GM18870 (cell line): ENCODE data around the gene MARCHF9.
A peak's percentile ranks its signal among the peaks of the same experiment; 100 is the strongest.
"Not testable (repeated sequence)": the region's sequence is repeated elsewhere in the genome, so short reads cannot be mapped to it uniquely, and the experiment has no call there.

ENCODE experiments used
- ATAC-seq: cut with Tn5 transposase; IDR thresholded peaks from one replicate; pipeline ENCODE4 v1.9.1; 2021; ENCODE audit warnings: moderate library complexity; ENCODE audit not compliant: unreplicated experiment

The MARCHF9 gene

GRCh38 chr12:57767876-57768275, 13.0 kb downstream of the MARCHF9 start:
- ATAC-seq: no peak

GRCh38 chr12:57769594-57769993, 14.7 kb downstream of the MARCHF9 start:
- no peak for ATAC-seq

GRCh38 chr12:57770734-57771133, 15.8 kb downstream of the MARCHF9 start:
- ATAC-seq: no peak

GRCh38 chr12:57771236-57771872, 16.5 kb downstream of the MARCHF9 start:
- ATAC-seq: peak; percentile 75

DNA sequence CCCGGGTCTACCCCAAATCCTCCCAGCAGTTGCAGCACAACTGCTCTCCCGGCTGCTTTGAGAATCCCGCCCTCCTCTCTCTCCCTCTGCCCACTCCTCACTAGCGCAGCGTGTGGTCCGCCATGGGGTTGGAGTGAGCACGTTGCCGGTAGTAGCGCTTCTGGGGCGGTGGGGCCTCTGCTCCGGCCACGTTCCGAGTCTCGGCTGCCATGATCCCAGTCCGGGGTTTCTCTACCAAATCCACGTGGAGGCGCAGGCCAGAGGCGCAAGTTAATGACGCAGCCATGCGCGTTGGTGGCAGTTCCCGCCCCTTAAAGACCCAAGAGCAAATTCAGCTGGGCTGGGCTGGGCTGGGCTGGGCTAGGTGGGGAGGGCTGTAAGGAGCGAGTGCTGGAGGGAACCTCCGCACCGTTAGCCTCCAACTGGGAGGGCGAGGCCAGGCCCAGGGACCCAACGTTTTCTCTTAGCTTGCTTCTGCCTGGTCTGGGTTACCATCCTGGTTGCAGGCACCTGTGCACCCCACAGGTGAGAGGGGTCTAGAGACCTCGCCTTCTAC, 17.0 kb downstream of the MARCHF9 start, which contains the start of gene METTL1:
TSS of gene METTL1 (minus strand) at position 233 of the 556 bp plus-strand sequence. CDS start at position 211, 22 bp downstream.
- peak; percentile 71 for ATAC-seq

DNA sequence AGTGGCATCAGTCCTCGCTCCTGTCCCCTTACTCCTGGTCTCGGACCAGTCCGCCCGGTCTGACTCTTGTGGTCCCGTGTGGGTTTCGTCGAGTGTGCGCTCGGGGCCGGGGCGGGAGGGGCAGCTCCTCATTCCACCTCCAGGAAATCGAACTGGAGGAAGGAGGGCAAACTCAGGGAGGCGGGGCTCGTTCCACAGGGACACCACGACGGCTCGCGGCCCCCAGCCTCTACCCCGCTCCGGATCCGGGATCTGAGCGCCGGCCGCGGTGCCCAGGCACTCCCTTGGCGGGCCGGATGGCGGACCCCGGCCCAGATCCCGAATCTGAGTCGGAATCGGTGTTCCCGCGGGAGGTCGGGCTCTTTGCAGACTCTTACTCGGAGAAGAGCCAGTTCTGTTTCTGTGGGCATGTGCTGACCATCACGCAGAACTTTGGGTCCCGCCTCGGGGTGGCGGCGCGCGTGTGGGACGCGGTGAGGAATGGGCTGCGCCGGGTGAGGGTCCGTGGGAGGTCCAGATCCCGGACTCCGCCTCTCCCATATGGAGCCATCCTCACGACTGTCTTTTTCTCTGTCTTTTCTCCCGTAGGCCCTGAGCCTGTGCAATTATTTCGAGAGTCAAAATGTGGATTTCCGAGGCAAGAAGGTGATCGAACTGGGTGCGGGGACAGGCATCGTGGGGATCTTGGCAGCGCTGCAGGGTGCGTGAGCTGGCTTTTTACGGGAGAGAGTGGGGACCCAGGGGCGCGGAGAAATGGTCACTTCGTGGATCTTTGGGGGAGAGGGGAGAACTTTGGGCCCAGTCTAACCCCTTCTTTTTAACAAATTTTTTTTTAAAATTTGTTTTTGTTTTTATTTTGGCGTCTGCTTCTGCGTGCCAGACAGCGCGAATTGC, 17.8 kb downstream of the MARCHF9 start, which contains the start of gene EEF1AKMT3:
TSS of gene EEF1AKMT3 (plus strand) at position 186 of the 894 bp plus-strand sequence. CDS start at position 297, 111 bp downstream.
- no peak for ATAC-seq

DNA sequence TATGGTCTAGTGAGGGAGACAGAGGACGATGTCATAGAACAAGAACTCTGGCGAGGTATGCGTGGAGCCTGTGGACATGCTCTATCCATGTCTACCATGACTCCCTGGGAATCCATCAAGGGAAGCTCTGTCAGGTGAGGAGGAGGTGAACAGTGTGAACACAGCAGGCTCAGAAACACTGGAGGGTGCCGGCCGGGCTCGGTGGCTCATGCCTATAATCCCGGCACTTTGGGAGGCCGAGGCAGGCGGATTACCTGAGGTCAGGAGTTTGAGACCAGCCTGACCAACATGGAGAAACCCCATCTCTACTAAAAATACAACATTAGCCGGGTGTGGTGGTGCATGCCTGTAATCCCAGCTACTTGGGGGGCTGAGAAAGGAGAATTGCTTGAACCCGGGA, 19.7 kb downstream of the MARCHF9 start:
- ATAC-seq: not testable (repeated sequence)

GRCh38 chr12:57775044-57775443, 20.1 kb downstream of the MARCHF9 start:
- ATAC-seq: no peak

DNA sequence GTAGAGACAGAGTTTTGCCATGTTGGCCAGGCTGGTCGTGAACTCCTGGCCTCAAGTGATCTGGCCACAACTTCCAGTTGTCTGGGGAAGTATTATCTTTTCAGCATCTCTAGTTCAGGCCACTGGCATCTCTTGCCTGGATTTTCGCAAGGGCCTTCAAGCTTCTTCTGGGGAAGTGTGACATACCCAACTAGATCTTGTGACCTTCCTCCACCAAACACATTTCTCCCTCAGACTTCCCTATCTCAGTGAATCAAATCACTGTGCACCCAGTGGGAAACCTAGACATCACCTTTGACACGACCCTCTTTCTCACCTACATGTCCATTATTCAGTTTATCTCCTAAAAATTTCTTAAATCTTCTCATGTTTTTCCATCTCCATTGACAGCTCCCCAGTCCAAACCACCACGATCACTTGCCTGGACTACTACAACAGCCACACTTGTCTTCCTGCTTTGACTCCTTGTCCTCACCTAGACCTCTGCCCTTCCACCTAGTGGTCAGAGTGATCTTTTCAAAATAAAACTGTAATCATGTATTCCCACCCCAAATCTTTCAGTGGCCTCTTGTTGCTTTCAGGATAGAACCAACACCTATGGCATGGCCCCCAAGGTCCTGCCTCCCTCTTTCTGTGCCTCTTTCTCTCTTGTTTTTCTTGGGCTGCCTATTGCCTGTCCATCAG, 20.8 kb downstream of the MARCHF9 start:
- no peak for ATAC-seq

DNA sequence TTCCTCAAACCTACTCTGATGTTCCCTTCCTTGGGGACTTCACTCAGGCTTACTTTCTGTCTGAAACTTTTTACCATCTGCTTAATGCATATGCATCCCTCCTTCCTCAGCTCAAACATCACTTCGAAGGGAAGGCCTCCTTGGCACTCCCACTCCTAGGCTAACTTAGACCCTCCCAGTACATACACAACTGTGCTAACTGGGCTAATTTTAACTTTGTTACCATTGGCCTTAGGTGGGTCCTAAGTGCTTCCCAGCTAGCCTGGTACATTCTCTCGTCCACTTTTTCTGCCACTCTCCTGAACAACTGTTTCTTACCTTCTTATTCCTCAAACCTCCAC, 21.3 kb downstream of the MARCHF9 start:
- no peak for ATAC-seq

- no peak for ATAC-seq
Observed at GRCh38 chr12:57777367-57777766, 22.5 kb downstream of the MARCHF9 start.

- no peak for ATAC-seq
Observed at GRCh38 chr12:57777911-57778310, 23.0 kb downstream of the MARCHF9 start.

- no peak for ATAC-seq
Observed at GRCh38 chr12:57779736-57780135, 24.8 kb downstream of the MARCHF9 start.

DNA sequence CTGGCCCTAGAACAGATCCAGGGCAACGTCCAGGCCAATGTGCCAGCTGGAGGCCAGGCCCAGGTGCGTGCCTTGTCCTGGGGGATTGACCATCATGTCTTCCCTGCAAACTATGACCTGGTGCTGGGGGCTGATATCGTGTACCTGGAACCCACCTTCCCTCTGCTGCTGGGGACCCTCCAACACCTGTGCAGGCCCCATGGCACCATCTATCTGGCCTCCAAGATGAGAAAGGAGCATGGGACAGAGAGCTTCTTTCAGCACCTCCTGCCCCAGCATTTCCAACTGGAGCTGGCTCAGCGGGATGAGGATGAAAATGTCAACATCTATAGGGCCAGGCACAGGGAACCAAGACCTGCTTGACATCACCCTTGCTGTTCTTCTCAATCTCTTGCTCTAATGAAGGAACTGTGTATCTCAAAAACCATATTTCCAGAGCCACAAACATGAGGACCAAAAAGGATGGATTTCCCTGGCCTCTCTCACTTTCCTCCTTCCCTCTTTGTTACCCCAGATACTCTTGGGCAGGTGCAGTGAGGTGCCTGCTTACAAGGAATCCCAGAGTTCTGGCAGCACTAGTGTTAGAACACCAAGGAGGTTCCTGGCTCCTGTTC, 25.5 kb downstream of the MARCHF9 start:
- no peak for ATAC-seq

- no peak for ATAC-seq
Observed at GRCh38 chr12:57781244-57781643, 26.3 kb downstream of the MARCHF9 start.

GRCh38 chr12:57781801-57782200, 26.9 kb downstream of the MARCHF9 start:
- ATAC-seq: no peak

DNA sequence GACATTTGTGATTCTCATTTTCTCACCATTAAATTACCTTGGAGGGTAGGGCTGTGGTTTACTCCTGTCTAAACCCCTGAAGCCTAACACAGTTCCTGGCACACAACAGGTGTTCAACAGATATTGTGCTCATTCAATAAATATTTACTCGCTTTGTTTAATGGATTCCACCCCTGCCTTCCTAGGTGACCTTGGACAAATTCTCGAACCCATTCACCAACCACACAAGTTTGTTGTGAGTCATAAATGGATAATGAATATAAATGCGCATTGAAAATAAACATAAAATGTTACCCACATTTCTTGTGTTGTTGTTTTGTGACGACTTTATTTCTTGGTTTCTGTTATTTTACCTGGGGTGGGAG, 27.3 kb downstream of the MARCHF9 start:
- ATAC-seq: no peak

- ATAC-seq: peak; percentile 63
Observed at GRCh38 chr12:57782608-57783465, 27.9 kb downstream of the MARCHF9 start, which contains the start of gene TSFM. Gene TSFM, plus strand, starts transcription at chr12:57782787. Its CDS starts 15 bp downstream, at chr12:57782802.

GRCh38 chr12:57783466-57783801, 28.5 kb downstream of the MARCHF9 start:
- no peak for ATAC-seq

- ATAC-seq: no peak
Observed at GRCh38 chr12:57783861-57784260, 29.0 kb downstream of the MARCHF9 start.
